ENCODE measurements around the gene SLAMF1. TPM values are rescaled to one million over a fixed set of nuclear protein-coding genes. Genes with fewer than 3 reads are reported as not detected.

The SLAMF1 gene
- total and polyA plus RNA-seq, 2 experiments from 2014 or later: not detected

DNA sequence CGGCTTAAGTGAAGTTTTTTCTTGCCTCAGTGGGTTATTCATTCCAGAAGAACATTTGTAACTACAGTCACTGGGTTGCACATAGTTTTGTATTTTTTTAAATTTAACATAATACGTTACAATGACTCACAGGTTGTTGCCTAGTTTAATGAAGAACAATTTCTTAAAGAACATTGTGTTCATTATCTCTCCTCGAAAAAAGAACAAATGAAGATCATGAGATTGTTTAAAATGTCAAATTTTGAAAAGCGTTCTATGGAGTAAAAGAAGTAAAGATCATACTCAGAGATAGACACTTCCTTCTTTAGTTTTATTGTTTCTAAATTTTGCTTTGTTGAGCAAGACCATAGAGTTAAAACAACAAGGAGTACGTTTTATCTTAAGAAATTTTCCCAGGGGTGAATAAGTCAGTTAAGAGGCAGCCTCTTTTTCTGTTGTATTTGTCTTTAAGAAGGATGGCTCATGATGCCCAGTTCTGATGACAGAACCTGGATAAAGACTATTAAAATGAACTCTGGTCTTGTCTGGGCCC, 10.5 kb upstream of the SLAMF1 start:
- Histone ChIP-seq H3K4me1 (ENCODE audit: insufficient read depth) (peaks cover 11% of the 10 kb centered on the region), H3F3A (replicated peaks; ENCODE audit: low read depth) (peaks cover 3% of the 10 kb centered on the region; the same call in 1 of the 2 replicates), H3K4me3 (no peak overlapping the region), H3K79me2 (replicated peaks; ENCODE audit: insufficient read depth) (no peaks in the 10 kb centered on the region), H3K9me2 (ENCODE audit: insufficient read depth) (peaks cover 19% of the 10 kb centered on the region), H3K36me3 (ENCODE audit: insufficient read depth) (no peaks in the 10 kb centered on the region), H2AFZ (no peak overlapping the region), H3K27ac (ENCODE audit: low read depth) (no peak overlapping the region), H3K27me3 (ENCODE audit: insufficient read depth) (no peaks in the 10 kb centered on the region), H4K20me1 (replicated peaks; ENCODE audit: insufficient read depth) (no peaks in the 10 kb centered on the region), H3K4me2 (no peak overlapping the region)
- Mint-ChIP-seq H3K9me3 (peaks cover 8% of the 10 kb centered on the region; the same call in 2 of the 3 replicates), H3K27ac (no peak overlapping the region), H3K36me3 (ENCODE audit: low read depth) (no peaks in the 10 kb centered on the region; the same call in 1 of the 3 replicates), H3K4me3 (no peak overlapping the region), H3K4me1 (peaks cover 18% of the 10 kb centered on the region), H3K27me3 (ENCODE audit: insufficient read depth, low read depth, poor library complexity) (peaks cover 4% of the 10 kb centered on the region)
- ATAC-seq (no peak), DNase-seq (ENCODE audit: low spot score) (no peak)
- TF ChIP-seq, protein P1, sequence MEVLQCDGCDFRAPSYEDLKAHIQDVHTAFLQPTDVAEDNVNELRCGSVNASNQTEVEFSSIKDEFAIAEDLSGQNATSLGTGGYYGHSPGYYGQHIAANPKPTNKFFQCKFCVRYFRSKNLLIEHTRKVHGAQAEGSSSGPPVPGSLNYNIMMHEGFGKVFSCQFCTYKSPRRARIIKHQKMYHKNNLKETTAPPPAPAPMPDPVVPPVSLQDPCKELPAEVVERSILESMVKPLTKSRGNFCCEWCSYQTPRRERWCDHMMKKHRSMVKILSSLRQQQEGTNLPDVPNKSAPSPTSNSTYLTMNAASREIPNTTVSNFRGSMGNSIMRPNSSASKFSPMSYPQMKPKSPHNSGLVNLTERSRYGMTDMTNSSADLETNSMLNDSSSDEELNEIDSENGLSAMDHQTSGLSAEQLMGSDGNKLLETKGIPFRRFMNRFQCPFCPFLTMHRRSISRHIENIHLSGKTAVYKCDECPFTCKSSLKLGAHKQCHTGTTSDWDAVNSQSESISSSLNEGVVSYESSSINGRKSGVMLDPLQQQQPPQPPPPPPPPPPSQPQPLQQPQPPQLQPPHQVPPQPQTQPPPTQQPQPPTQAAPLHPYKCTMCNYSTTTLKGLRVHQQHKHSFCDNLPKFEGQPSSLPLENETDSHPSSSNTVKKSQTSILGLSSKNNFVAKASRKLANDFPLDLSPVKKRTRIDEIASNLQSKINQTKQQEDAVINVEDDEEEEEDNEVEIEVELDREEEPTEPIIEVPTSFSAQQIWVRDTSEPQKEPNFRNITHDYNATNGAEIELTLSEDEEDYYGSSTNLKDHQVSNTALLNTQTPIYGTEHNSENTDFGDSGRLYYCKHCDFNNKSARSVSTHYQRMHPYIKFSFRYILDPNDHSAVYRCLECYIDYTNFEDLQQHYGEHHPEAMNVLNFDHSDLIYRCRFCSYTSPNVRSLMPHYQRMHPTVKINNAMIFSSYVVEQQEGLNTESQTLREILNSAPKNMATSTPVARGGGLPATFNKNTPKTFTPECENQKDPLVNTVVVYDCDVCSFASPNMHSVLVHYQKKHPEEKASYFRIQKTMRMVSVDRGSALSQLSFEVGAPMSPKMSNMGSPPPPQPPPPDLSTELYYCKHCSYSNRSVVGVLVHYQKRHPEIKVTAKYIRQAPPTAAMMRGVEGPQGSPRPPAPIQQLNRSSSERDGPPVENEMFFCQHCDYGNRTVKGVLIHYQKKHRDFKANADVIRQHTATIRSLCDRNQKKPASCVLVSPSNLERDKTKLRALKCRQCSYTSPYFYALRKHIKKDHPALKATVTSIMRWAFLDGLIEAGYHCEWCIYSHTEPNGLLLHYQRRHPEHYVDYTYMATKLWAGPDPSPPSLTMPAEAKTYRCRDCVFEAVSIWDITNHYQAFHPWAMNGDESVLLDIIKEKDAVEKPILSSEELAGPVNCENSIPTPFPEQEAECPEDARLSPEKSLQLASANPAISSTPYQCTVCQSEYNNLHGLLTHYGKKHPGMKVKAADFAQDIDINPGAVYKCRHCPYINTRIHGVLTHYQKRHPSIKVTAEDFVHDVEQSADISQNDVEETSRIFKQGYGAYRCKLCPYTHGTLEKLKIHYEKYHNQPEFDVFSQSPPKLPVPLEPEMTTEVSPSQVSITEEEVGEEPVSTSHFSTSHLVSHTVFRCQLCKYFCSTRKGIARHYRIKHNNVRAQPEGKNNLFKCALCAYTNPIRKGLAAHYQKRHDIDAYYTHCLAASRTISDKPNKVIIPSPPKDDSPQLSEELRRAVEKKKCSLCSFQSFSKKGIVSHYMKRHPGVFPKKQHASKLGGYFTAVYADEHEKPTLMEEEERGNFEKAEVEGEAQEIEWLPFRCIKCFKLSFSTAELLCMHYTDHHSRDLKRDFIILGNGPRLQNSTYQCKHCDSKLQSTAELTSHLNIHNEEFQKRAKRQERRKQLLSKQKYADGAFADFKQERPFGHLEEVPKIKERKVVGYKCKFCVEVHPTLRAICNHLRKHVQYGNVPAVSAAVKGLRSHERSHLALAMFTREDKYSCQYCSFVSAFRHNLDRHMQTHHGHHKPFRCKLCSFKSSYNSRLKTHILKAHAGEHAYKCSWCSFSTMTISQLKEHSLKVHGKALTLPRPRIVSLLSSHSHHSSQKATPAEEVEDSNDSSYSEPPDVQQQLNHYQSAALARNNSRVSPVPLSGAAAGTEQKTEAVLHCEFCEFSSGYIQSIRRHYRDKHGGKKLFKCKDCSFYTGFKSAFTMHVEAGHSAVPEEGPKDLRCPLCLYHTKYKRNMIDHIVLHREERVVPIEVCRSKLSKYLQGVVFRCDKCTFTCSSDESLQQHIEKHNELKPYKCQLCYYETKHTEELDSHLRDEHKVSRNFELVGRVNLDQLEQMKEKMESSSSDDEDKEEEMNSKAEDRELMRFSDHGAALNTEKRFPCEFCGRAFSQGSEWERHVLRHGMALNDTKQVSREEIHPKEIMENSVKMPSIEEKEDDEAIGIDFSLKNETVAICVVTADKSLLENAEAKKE (CRISPR knock-in tag; IDR thresholded peaks at IDR 0.05): no peak
- TF ChIP-seq JUNB (IDR thresholded peaks at IDR 0.05; ENCODE audit: unreplicated experiment) (no peak), EZH2 (IDR thresholded peaks at IDR 0.05; ENCODE audit: low read depth, unreplicated experiment) (no peak), ZNF114 (CRISPR knock-in tag; IDR thresholded peaks at IDR 0.05) (no peak), POLR2AphosphoS5 (IDR thresholded peaks at IDR 0.05; ENCODE audit: low read depth) (no peak), STAT1 (IDR thresholded peaks at IDR 0.05; ENCODE audit: unreplicated experiment) (no peak), EZH2phosphoT487 (IDR thresholded peaks at IDR 0.05; ENCODE audit: unreplicated experiment) (no peak), NANOG (IDR thresholded peaks at IDR 0.05; ENCODE audit: borderline replicate concordance) (no peak)
- TF ChIP-seq, protein P2, sequence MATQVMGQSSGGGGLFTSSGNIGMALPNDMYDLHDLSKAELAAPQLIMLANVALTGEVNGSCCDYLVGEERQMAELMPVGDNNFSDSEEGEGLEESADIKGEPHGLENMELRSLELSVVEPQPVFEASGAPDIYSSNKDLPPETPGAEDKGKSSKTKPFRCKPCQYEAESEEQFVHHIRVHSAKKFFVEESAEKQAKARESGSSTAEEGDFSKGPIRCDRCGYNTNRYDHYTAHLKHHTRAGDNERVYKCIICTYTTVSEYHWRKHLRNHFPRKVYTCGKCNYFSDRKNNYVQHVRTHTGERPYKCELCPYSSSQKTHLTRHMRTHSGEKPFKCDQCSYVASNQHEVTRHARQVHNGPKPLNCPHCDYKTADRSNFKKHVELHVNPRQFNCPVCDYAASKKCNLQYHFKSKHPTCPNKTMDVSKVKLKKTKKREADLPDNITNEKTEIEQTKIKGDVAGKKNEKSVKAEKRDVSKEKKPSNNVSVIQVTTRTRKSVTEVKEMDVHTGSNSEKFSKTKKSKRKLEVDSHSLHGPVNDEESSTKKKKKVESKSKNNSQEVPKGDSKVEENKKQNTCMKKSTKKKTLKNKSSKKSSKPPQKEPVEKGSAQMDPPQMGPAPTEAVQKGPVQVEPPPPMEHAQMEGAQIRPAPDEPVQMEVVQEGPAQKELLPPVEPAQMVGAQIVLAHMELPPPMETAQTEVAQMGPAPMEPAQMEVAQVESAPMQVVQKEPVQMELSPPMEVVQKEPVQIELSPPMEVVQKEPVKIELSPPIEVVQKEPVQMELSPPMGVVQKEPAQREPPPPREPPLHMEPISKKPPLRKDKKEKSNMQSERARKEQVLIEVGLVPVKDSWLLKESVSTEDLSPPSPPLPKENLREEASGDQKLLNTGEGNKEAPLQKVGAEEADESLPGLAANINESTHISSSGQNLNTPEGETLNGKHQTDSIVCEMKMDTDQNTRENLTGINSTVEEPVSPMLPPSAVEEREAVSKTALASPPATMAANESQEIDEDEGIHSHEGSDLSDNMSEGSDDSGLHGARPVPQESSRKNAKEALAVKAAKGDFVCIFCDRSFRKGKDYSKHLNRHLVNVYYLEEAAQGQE (IDR thresholded peaks at IDR 0.05; ENCODE audit: unreplicated experiment): no peak
- TF ChIP-seq, protein P3, sequence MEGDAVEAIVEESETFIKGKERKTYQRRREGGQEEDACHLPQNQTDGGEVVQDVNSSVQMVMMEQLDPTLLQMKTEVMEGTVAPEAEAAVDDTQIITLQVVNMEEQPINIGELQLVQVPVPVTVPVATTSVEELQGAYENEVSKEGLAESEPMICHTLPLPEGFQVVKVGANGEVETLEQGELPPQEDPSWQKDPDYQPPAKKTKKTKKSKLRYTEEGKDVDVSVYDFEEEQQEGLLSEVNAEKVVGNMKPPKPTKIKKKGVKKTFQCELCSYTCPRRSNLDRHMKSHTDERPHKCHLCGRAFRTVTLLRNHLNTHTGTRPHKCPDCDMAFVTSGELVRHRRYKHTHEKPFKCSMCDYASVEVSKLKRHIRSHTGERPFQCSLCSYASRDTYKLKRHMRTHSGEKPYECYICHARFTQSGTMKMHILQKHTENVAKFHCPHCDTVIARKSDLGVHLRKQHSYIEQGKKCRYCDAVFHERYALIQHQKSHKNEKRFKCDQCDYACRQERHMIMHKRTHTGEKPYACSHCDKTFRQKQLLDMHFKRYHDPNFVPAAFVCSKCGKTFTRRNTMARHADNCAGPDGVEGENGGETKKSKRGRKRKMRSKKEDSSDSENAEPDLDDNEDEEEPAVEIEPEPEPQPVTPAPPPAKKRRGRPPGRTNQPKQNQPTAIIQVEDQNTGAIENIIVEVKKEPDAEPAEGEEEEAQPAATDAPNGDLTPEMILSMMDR (conservative IDR thresholded peaks at IDR 0.05; ENCODE audit: low read depth in 2 of 2): no peak

Measured in GM23338 (cell line).